SU-DHL-6 (cell line): ENCODE measurements around the gene SYNGR1.

Source experiments
- EZH2phosphoT487 ChIP-seq: fragments of 200-600 bp; sonication (generic), shearing (Covaris generic); conservative IDR thresholded peaks from 2 replicates; pipeline ENCODE4 v1.6.1; 2018; ENCODE audit warnings: mild to moderate bottlenecking, antibody characterized with exemption, low read length, moderate library complexity, mixed read lengths
- TF ChIP-seq, protein P1 (sequence below): fragments of 200-600 bp; sonication (generic); IDR thresholded peaks from one replicate; pipeline ENCODE4 v1.5.1; 2017; ENCODE audit warnings: antibody characterized with exemption, mild to moderate bottlenecking, low read length, moderate library complexity; ENCODE audit not compliant: insufficient read depth, poor library complexity, severe bottlenecking

- TF ChIP-seq, protein P1, sequence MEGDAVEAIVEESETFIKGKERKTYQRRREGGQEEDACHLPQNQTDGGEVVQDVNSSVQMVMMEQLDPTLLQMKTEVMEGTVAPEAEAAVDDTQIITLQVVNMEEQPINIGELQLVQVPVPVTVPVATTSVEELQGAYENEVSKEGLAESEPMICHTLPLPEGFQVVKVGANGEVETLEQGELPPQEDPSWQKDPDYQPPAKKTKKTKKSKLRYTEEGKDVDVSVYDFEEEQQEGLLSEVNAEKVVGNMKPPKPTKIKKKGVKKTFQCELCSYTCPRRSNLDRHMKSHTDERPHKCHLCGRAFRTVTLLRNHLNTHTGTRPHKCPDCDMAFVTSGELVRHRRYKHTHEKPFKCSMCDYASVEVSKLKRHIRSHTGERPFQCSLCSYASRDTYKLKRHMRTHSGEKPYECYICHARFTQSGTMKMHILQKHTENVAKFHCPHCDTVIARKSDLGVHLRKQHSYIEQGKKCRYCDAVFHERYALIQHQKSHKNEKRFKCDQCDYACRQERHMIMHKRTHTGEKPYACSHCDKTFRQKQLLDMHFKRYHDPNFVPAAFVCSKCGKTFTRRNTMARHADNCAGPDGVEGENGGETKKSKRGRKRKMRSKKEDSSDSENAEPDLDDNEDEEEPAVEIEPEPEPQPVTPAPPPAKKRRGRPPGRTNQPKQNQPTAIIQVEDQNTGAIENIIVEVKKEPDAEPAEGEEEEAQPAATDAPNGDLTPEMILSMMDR, result no peak
- TF ChIP-seq EZH2phosphoT487, result no peak
These were observed 60.5 kb downstream of the SYNGR1 start for GRCh38 chr22:39410264-39410663.
